Non-pigmented ciliary epithelial cell (primary cell): Measurements from ENCODE around the gene TNC.

Source experiments
- DNase-seq: peaks from one replicate; pipeline ENCODE4 v3.0.0-alpha.2; 2010; ENCODE audit warnings: low read depth

The TNC gene

GRCh38 chr9:115008536-115009270 lies 109.3 kb downstream of the TNC start:
- peak; percentile 87 for DNase-seq

DNA sequence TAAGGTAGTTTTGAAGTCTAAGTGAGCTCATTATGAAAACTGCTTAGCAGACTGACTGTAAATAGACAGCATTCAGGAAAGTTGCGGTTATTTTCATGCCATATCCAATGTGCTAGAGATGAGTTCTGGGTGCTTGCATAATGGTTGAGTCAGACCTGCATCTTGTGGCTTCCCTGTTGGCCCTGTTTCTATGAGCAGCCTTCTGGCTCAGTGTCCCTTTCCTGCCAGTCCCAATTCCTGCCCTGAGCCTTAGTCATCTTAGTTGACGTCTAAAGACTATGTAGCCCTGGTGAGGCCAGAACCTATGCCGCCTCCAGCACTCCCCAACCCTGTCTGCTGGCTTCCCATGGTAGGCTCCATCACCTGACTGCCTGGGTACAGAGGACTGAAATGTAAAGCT lies 111.3 kb downstream of the TNC start:
- DNase-seq = peak; percentile 76

DNA sequence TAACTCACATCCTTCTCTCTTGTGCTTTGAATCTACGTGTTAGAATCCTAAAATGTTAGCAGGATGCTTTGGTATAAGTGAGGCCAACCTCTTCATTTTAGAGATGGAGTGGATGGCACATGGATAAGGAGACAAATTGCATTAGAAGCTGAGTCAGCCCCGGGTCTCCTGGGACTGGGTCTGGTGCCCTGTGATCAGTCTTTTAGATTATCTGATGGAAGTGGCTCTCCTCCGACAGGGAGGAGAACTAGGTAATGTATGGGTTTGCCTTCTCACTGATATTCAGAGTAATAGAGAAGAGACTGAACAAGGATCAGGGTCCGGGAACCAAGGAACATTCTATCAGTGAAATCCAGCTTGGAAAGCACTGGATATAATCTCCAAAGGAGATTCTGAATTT lies 112.6 kb downstream of the TNC start:
- no peak for DNase-seq

DNA sequence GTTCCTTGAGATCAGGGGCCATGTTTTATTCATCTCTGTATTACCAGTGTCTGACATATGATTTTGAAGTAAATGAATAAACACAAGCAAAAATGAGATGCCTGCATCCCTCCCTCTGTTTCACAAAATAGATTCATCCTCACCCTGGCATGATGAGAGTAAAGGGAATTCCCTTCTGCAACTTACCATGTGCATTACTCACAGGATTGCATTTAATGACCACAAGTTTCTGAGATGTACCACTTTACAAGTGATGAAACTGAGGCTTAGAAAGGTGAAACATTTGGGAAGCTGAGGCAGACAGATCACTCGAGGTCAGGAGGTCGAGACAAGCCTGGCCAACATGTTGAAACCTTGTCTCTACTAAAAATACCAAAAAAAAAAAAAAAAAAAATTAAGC lies 113.4 kb downstream of the TNC start:
- DNase-seq = no peak

DNA sequence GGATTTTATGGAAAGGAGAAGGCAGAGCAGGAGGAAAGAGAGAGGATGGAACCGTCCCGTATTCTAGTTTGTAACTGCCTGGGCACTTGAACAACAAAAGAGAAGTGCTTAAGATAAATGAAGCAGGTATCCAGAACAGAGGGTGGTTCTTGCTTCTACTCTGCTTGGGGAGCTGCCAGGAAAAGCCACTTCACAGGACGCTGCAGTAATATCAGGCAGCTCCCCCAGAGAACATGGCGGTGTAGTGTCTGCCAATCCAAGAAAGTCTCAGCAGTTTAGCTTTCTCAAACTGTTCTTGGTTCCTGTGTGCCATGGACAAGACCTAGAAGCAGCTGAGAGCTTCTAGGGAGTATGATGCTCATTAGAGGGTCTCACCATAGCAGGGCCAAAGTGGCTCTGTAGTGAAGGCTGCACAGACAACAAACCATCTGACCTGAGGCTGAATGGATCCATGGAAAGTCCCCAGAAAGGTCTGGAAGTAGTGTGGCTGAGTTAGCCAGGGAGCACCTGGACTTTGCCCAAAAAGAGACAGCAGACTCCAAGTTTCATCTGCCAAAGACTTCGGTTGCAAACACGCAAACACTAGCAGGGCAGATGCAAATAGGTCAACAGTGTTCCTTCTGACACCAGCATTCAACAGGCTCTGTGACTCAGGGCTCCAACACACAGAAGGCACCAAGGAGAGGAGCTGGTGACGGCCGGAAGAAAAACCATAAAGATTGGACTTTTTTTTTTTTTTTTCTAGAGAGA lies 115.4 kb downstream of the TNC start:
- no peak for DNase-seq

DNA sequence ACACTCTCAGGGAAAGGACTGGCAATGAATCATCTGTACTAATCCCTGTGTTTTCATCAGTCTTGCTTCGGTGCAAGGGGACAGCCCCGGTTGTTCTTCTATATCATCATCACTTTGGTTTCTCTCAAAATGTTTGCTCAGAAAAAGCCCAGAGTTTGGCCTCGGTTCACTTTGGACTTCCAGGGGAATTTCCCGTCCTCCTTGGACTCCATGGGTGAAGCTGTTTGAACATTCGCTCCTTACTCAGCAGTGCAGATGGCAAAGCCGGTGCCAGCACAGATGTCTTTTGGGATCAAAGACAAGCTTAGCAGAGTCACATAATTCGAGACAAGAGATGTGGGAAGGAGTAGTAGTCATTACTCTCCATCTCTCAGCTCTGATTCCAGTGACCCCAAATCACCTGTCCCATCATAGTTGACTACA lies 117.7 kb downstream of the TNC start:
- DNase-seq = no peak

GRCh38 chr9:114998326-114998725 lies 119.6 kb downstream of the TNC start:
- no peak for DNase-seq

DNA sequence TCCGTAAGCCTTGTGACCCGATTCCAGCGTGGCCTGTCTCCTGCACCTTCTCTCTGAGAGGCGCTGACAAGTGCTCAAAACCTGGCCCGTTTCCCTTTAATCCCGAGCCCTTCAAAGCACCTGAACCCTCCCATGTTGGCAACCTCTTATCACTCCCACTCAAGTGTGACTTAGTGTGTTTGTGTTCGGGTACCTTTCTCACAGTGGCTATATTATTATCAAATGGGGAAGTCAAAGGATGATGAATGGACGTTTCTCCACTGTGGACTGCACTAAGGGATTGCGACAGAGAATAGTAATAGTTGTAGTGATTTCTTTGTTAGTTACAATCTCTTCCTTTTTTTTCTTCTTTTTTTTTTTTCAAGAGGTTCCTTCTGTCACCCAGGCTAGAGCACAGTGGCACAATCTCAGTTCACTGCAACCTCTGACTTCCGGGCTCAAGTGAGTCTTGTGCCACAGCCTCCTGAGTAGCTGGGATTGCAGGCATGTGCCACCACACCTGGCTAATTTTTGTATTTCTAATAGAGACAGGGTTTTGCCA lies 122.2 kb downstream of the TNC start:
- no peak for DNase-seq

- DNase-seq = no peak
Measured at GRCh38 chr9:114994768-114995167, 123.2 kb downstream of the TNC start.

DNA sequence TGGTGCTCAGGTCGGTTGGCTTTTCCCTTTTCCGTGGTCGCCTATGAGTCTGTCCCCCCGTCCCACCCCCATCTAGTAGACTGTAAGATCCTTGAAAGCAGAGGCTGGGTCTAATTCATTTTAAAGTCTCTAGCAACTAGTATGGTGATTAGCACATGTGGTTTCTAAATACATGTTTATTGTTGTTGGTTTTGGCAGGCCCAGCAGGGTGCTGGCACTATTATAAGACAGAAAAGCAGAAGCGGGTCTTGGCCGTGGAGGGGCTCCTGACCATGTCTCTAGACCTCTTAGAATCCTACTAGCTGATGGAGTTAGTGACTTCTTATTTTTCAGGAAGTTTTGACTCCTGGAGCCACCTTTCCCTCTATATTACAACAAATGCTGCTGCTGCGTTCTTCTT lies 126.1 kb downstream of the TNC start:
- DNase-seq = no peak

GRCh38 chr9:114990901-114991300 lies 127.1 kb downstream of the TNC start:
- DNase-seq = no peak

- DNase-seq = no peak
Measured at GRCh38 chr9:114989600-114990410, 128.2 kb downstream of the TNC start.

- DNase-seq = no peak
Measured at GRCh38 chr9:114988962-114989599, 128.9 kb downstream of the TNC start.

DNA sequence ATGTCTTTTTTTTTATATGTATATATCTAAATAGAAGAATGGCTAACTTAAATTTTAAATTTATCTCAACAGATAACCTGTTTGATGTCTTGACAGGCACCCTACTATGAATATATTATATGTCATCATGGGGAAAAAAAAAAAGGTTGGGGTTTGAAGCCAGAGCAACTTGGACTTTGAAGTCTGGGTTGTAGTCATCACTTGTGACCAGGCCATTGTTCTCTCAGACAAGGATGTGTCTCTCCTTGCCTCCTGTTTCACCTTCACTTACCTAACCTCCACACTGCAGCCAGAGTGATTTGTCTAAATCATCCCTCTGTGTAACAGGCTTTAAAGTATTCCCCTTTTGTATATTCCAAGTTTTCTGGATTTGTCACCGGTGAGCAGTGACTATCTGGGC lies 130.8 kb downstream of the TNC start:
- no peak for DNase-seq

- DNase-seq = no peak
Measured at GRCh38 chr9:114985959-114986501, 131.9 kb downstream of the TNC start.

- DNase-seq = no peak
Measured at GRCh38 chr9:114981063-114981462, 136.9 kb downstream of the TNC start.

DNA sequence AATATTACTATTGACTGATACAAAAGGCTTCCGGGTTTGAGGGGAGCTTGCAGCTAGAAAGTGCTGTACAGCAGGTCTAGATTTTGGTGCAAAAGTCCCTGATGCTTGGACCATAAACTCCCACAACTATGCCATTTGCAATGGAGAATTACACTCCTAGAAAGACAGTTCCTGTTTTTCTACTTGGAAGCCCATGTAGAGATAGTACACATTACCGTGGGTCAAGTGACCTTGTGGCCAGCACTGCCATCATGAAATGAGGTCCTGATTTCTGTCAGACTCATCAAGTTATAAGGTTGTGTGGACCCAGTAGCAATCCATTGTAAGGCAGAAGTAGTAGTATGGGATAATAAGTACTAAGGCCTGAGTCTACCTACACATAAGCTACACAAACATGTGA lies 144.7 kb downstream of the TNC start:
- DNase-seq = no peak

- DNase-seq = no peak
Measured at GRCh38 chr9:114972510-114973136, 145.3 kb downstream of the TNC start.
